GM18909 (cell line): Measurements from ENCODE around the gene ACAN.

Source experiments
- ATAC-seq: cut with Tn5 transposase; IDR thresholded peaks from one replicate; pipeline ENCODE4 v1.9.1; 2021; ENCODE audit warnings: mild to moderate bottlenecking; ENCODE audit not compliant: unreplicated experiment, poor library complexity

Gene ACAN

GRCh38 chr15:88873786-88874185, 70.5 kb downstream of the ACAN start:
- ATAC-seq, result no peak

DNA sequence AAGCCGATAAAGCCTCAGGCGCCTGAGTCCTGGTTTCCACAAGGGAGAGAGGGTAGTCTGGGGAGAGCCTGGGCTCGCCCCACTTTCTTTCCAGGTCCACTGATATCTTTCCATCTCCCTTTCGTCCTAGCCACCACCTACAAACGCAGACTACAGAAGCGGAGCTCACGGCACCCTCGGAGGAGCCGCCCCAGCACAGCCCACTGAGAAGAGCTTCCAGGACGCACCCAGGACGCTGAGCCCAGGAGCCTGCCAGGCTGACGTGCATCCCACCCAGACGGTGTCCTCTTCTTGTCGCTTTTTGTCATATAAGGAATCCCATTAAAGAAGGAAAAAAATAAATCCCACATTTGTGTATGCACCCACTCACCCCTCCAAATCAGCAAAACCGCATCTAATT, 71.0 kb downstream of the ACAN start:
- ATAC-seq, result no peak

DNA sequence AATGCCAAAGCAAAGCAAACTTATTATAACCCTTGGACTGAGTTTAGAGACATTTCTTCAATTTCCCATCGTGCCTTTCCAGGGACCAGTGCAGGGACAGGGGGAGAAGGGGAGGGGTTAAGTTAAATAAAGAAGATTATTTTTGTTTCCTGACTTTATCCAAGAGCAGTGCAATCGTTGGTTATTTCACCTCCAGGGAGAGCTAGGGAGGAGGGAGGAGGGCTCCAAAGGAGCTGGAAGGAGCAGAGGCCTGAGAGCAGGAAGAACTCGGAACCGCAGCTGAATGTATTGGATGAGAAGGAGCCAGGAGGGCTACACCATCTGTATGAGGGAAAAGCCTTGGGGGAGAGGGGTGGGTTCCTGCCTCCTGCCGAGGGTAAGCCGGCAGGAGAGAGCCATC, 71.4 kb downstream of the ACAN start:
- no peak for ATAC-seq

DNA sequence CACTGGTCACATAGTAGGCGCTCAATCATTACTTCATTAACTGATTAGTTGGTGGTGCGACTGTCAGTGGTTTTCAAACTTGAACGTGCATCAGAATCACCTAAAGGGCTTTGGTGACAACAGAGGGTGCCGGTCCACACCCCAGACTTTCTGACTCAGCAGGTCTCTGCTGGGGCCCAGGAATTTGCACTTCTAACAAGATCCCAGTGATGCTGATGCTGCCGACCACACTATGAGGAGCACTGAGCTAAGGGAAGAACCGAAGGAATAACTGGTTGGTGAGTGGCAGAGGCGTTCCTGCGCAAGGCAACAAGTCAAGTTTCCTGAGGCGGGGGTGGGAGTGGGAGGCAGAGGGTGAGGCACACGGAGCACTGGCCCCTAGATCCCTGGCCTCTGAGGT, 73.3 kb downstream of the ACAN start:
- no peak for ATAC-seq

GRCh38 chr15:88877415-88877814, 74.2 kb downstream of the ACAN start:
- ATAC-seq, result no peak

- ATAC-seq, result no peak
These were observed 74.7 kb downstream of the ACAN start for GRCh38 chr15:88877906-88878305.

- no peak for ATAC-seq
These were observed 75.5 kb downstream of the ACAN start for GRCh38 chr15:88878720-88879184.

GRCh38 chr15:88880944-88881740, 77.9 kb downstream of the ACAN start:
- no peak for ATAC-seq

GRCh38 chr15:88881775-88882174, 78.5 kb downstream of the ACAN start:
- no peak for ATAC-seq

GRCh38 chr15:88882785-88883184, 79.5 kb downstream of the ACAN start:
- no peak for ATAC-seq

GRCh38 chr15:88887068-88887580, 83.9 kb downstream of the ACAN start:
- no peak for ATAC-seq

DNA sequence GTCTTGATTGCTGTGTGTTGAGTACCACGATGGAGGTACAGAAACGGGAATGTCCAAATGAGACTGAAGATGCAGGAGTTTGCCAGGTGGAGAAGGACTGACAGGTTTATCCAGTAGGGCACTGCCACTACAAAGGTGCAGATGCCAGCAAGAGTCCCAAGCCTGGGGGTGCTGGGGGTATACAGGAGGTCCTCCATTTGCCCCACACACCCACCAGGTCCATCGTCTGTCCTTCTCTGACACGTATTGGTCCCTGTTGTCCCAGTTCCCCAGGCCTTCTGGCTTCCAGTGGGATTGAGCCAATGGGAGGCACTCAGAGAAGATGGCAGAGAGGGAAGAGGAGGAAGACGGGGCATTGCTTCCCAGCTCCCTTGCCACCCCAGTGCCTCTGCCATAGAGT, 85.5 kb downstream of the ACAN start:
- ATAC-seq, result no peak

- ATAC-seq, result no peak
These were observed 87.3 kb downstream of the ACAN start for GRCh38 chr15:88890495-88890894.

DNA sequence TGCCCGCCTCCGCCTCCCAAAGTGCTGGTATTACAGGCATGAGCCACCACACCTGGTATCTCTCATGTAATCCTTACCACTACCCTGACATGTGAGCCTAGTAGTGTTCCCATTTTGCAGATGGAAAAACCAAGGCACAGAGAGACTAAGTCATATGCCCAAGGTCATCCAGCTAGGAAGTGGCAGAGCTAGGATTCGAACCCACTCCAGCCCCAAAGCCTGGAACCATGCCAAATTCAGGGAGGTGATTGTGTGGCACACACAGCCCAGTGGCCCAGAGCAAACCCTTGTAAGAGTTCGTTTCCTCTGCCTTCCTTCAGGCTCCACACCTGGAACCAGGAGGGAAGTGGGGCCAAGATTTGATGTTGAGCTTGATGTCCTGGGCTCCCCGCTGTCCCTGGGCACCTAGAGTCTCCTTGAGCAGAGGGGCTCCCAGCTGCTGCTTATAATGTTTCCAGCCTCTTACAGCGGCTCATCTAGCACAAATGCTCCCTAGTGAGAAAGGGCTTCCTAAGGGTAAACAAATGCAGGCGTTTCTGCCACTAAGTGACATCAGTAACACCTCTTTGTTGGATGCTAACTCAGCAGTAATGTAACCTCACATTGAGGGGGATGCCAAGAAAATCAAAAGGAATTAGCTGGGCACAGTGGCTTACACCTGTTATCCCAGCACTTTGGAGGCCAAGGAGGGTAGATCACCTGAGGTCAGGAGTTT, 88.5 kb downstream of the ACAN start:
- ATAC-seq, result no peak

- peak; percentile 55 for ATAC-seq
These were observed 91.1 kb downstream of the ACAN start for GRCh38 chr15:88894348-88894818.

- peak; percentile 49 for ATAC-seq
These were observed 91.9 kb downstream of the ACAN start, which contains the start of gene HAPLN3 for GRCh38 chr15:88894819-88895767. Gene HAPLN3 (minus strand): TSS chr15:88895544. CDS start chr15:88887298, 8,246 bp downstream.

DNA sequence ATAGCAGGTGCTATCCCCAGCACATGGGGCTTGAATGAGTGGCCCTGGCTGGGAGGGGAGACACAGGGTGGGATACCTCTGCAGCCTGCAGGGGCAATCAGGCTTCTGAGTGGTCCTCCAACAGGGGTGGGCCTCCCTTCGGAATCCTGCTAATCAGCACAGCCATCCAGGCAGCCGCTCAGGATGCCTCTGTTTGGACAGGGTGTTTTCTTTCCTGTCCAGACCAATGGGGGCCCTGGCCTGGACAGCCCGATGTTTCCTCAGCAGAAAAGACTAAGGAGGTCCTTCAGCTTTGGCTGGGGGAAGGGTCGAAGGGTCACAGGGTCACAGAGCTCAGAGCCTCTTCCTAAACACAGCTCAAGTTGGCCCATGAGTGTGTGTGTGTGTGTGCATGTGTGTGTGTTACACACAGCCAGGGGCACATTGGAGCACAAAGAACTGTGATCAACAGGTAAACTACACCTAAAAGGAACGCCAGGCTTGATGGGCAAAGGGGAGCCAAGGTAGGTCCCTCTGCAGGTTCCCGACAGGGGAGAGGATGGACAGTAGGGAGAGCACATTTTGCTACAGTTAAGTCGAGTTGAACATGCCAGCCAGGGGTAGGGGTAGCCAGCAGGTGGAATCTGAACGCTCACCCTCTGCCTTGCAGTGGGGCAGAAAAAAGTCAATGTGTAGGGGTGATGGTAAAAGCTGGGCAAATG, 93.2 kb downstream of the ACAN start:
- no peak for ATAC-seq

GRCh38 chr15:88897142-88897455, 93.9 kb downstream of the ACAN start:
- ATAC-seq, result no peak

DNA sequence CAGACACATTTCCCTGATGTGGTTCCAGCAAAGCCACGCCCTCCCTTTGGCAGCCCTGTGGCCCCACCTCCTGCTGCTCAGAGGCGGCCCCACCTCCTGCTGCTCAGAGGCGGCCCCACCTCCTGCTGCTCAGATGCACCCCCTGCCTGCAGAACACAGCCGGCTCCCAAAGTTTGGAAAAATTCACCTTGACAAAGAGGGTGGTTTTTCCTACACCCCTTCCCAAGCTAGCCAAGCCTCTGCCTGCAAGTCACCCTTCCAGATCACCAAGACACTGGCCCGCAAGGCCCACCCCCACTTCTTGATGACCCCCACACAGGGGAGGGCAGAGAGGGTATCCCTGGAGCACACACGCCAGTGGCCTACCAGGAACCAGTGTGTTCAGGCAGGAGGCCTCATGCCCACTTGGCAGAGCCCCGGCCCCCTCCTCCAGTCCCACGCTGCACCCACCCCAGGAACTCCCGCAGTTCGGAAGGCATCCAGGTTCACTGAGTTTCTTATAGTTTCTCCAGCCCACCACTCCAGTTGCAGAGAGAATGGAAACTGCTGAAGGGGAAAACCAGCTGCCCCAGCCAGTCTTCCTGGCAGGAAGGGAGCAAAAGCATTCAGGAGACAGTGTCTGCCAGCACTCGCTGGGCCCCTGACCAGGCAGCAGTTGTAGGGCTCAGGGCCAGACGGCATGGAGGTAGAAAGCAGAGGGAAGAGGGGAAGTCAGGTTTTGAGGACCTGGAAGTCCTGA, 94.4 kb downstream of the ACAN start:
- ATAC-seq, result no peak
